Testis (tissue), 2 donors: ENCODE measurements around the gene EIF2A.

Experiments used
- CTCF ChIP-seq, 3 experiments: fragments of 450-650 bp in 2 of 3; fragments of 200-600 bp in 1 of 3; sonication (generic) in 1 of 3; IDR thresholded peaks; one replicate each; pipeline ENCODE4 v1.5.1; 2016 to 2019; ENCODE audit warnings: antibody characterized with exemption in 3 of 3, mild to moderate bottlenecking in 2 of 3, moderate library complexity in 1 of 3
- POLR2A ChIP-seq: fragments of 450-650 bp; IDR thresholded peaks from one replicate; pipeline ENCODE4 v1.6.1; 2017; ENCODE audit warnings: antibody characterized with exemption, mild to moderate bottlenecking, moderate library complexity

GRCh38 chr3:150581174-150581573, 34.6 kb downstream of the EIF2A start:
- no peak for TF ChIP-seq CTCF (IDR thresholded peaks at IDR 0.05)
- no peak for TF ChIP-seq POLR2A
